Osteoblast (primary cell): ENCODE results near the gene MBD2. TPM values are rescaled to one million over a fixed set of nuclear protein-coding genes. Genes with fewer than 3 reads are reported as not detected.

Experiments
- DNase-seq: peaks from one replicate; pipeline ENCODE4 v3.0.0; 2011; ENCODE audit warnings: low spot score, mixed read lengths; ENCODE audit not compliant: insufficient read length; ENCODE audit errors: missing footprints
- H2AFZ ChIP-seq: 2 replicates; pipeline ENCODE4 v1.6.0; 2011; ENCODE audit warnings: mild to moderate bottlenecking, low read length
- H3K27ac ChIP-seq: 2 replicates; pipeline ENCODE4 v1.5.1; 2011; ENCODE audit warnings: mild to moderate bottlenecking, low read depth, low read length, moderate library complexity
- H3K27me3 ChIP-seq: 2 replicates; pipeline ENCODE4 v1.6.0; 2012; ENCODE audit warnings: mild to moderate bottlenecking, control low read depth, inconsistent platforms, low read length, moderate library complexity; ENCODE audit not compliant: insufficient read depth
- H3K36me3 ChIP-seq: 2 replicates; pipeline ENCODE4 v1.5.1; 2011; ENCODE audit warnings: mild to moderate bottlenecking, low read length, control low read depth, moderate library complexity; ENCODE audit not compliant: insufficient read depth
- H3K4me1 ChIP-seq: 2 replicates; pipeline ENCODE4 v1.5.1; 2011; ENCODE audit warnings: mild to moderate bottlenecking, low read length, control low read depth, moderate library complexity; ENCODE audit not compliant: insufficient read depth
- H3K4me2 ChIP-seq: 2 replicates; pipeline ENCODE4 v1.6.0; 2011; ENCODE audit warnings: mild to moderate bottlenecking, low read length; ENCODE audit not compliant: insufficient read depth
- H3K4me3 ChIP-seq: fragments of 200-600 bp; sonication (generic); 3 replicates; pipeline ENCODE4 v1.5.1; 2012; ENCODE audit warnings: mild to moderate bottlenecking, low read length, inconsistent platforms; ENCODE audit not compliant: insufficient read depth
- H3K79me2 ChIP-seq: 2 replicates; pipeline ENCODE4 v1.6.0; 2012; ENCODE audit warnings: mild to moderate bottlenecking, low read length, control low read depth, inconsistent platforms; ENCODE audit not compliant: insufficient read depth
- H3K9me3 ChIP-seq: 2 replicates; pipeline ENCODE4 v1.5.1; 2011; ENCODE audit warnings: low read depth, low read length, control low read depth
- H4K20me1 ChIP-seq: 2 replicates; pipeline ENCODE4 v1.6.0; 2012; ENCODE audit warnings: mild to moderate bottlenecking, low read length, control low read depth; ENCODE audit not compliant: insufficient read depth
- total RNA-seq: library from RNA; depleted of rRNA; stranded (reverse); fragments of >200 nt; gene quantifications from 2 replicates; pipeline ENCODE4 v1.2.3, GENCODE V29; 2012
- TF ChIP-seq, protein P1 (sequence below): IDR thresholded peaks from 2 replicates; pipeline ENCODE4 v1.5.1; 2011; ENCODE audit warnings: mild to moderate bottlenecking, low read depth, low read length, moderate library complexity; ENCODE audit errors: extremely low read depth

MBD2 gene
- total RNA-seq, 1 donor = 23.9 TPM

DNA sequence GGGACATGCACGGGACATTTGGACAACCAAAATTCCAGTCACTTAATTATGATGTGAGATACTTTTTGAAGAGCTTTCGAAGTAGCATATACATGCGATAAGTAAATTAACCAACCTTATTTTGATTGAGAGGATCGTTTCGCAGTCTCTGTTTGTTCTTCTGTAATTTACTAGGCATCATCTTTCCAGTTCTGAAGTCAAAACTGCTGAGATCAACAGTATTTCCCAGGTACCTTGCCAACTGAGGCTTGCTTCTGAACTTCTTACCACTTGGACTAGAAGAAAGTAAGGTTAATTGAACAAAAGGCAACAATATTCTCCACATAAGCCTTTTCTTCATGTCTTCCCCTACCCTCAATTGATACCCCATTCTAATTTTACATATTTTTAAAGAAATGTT is 19.6 kb downstream of the MBD2 start:
- H3K27ac ChIP-seq = no peak overlapping the region
- H3K79me2 ChIP-seq = peaks cover 83% of the 10 kb centered on the region
- DNase-seq = no peak
- no peak overlapping the region for H2AFZ ChIP-seq
- peaks cover 24% of the 10 kb centered on the region for H3K4me1 ChIP-seq
- no peaks in the 10 kb centered on the region for H3K9me3 ChIP-seq
- peaks cover 50% of the 10 kb centered on the region for H4K20me1 ChIP-seq
- peaks cover 20% of the 10 kb centered on the region for H3K36me3 ChIP-seq
- no peaks in the 10 kb centered on the region for H3K27me3 ChIP-seq
- no peak overlapping the region for H3K4me2 ChIP-seq
- TF ChIP-seq, protein P1, sequence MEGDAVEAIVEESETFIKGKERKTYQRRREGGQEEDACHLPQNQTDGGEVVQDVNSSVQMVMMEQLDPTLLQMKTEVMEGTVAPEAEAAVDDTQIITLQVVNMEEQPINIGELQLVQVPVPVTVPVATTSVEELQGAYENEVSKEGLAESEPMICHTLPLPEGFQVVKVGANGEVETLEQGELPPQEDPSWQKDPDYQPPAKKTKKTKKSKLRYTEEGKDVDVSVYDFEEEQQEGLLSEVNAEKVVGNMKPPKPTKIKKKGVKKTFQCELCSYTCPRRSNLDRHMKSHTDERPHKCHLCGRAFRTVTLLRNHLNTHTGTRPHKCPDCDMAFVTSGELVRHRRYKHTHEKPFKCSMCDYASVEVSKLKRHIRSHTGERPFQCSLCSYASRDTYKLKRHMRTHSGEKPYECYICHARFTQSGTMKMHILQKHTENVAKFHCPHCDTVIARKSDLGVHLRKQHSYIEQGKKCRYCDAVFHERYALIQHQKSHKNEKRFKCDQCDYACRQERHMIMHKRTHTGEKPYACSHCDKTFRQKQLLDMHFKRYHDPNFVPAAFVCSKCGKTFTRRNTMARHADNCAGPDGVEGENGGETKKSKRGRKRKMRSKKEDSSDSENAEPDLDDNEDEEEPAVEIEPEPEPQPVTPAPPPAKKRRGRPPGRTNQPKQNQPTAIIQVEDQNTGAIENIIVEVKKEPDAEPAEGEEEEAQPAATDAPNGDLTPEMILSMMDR = no peak
- H3K4me3 ChIP-seq = no peak overlapping the region

DNA sequence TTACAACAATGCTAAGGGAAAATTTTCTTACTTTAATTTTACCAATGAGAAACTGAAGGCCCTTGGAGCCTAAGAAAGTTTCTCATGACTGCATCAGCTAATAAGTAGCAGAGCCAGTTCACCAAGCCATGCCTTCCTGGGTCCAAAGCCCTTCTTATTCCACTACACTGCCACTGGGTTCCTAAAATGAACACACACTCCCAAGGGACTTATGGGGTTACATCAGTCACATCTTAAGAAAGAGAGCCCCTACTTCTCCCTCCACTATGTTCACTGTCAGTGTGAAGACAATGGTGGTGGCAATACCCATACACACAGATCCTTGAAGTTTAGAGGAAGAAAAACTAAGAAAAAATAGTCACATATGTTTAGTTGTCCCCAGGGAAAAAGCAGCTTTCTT is 20.6 kb downstream of the MBD2 start:
- no peak overlapping the region for H3K4me2 ChIP-seq
- H3K4me3 ChIP-seq = no peak overlapping the region
- peaks cover 20% of the 10 kb centered on the region for H3K36me3 ChIP-seq
- H4K20me1 ChIP-seq = peaks cover 42% of the 10 kb centered on the region
- DNase-seq = no peak
- TF ChIP-seq, protein P1 = no peak
- peaks cover 15% of the 10 kb centered on the region for H3K4me1 ChIP-seq
- no peak overlapping the region for H3K27ac ChIP-seq
- H3K27me3 ChIP-seq = no peaks in the 10 kb centered on the region
- H3K79me2 ChIP-seq = peaks cover 83% of the 10 kb centered on the region
- no peaks in the 10 kb centered on the region for H3K9me3 ChIP-seq
- no peak overlapping the region for H2AFZ ChIP-seq

DNA sequence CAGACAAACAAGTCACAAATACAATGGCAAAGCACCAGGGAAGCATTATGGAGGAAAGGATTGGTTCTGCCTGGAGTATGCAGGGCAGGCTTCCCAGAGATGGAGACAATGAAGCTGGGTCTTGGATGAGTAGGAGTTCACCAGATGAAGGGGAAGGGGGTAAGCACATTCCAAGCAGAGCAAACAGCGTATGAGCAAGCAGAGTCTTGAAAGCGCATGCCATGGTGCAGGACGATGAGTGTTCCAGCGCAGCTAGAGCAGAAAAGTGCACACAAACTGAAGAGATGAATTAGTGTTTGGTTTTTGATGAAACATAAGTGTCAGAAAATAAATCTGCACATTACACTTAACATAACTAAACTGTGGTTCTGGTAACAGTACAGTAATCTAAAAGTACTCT is 21.6 kb downstream of the MBD2 start:
- no peaks in the 10 kb centered on the region for H3K9me3 ChIP-seq
- H3K4me2 ChIP-seq = no peak overlapping the region
- TF ChIP-seq, protein P1 = no peak
- peaks cover 12% of the 10 kb centered on the region for H3K4me1 ChIP-seq
- no peak for DNase-seq
- H2AFZ ChIP-seq = no peak overlapping the region
- H3K27me3 ChIP-seq = no peaks in the 10 kb centered on the region
- peaks cover 83% of the 10 kb centered on the region for H3K79me2 ChIP-seq
- H3K36me3 ChIP-seq = peaks cover 27% of the 10 kb centered on the region
- H4K20me1 ChIP-seq = peaks cover 37% of the 10 kb centered on the region
- no peak overlapping the region for H3K4me3 ChIP-seq
- no peak overlapping the region for H3K27ac ChIP-seq

DNA sequence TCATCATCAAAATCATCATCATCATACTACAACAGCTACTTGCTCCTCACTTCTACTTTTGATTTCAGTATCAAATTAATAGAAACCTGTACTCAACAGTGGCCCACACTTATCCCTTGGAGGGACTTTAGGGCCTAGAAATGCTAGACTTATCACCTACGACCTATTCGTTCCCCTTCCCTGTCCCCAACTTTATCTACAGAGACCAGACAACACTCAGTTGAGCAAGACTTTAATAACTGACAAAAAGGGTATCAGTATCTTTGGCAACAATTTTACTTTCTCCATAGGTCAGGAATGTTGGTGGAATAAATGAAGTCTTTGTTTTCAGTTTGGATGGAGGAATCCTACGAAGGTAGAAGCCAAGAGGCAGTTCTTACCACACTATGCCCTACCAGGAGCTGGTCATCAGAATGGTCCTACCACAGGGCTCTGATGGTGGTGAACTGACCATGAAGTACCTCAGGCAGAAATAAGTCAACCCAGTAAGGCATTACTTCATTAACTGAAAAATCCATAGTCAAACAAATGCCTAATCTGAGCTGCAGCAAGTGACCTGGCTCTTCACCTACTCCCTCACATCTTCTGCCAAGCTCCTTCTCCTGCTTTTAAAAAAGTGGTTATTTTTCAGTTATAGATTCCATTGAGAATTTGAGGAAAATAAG is 26.6 kb downstream of the MBD2 start:
- H3K36me3 ChIP-seq = peaks cover 25% of the 10 kb centered on the region
- no peak overlapping the region for H3K4me3 ChIP-seq
- peaks cover 23% of the 10 kb centered on the region for H4K20me1 ChIP-seq
- TF ChIP-seq, protein P1 = no peak
- H2AFZ ChIP-seq = no peak overlapping the region
- no peak overlapping the region for H3K4me2 ChIP-seq
- no peaks in the 10 kb centered on the region for H3K27me3 ChIP-seq
- H3K79me2 ChIP-seq = peaks cover 78% of the 10 kb centered on the region
- H3K27ac ChIP-seq = no peak overlapping the region
- peak; percentile 22 for DNase-seq
- H3K4me1 ChIP-seq = no peaks in the 10 kb centered on the region
- no peaks in the 10 kb centered on the region for H3K9me3 ChIP-seq
